PC-3 (cell line): Measurements from ENCODE around the gene NRIP2.

Experiments used
- CTCF ChIP-seq: fragments of 300-600 bp; sonication (generic); conservative IDR thresholded peaks from 2 replicates; pipeline ENCODE4 v1.5.1; 2017; ENCODE audit warnings: antibody characterized with exemption, low read depth, mild to moderate bottlenecking, low read length
- EZH2phosphoT487 ChIP-seq: fragments of 300-600 bp; sonication (generic); IDR thresholded peaks from 2 replicates; pipeline ENCODE4 v1.6.1; 2018; ENCODE audit warnings: mild to moderate bottlenecking, antibody characterized with exemption, low read length, borderline replicate concordance

- TF ChIP-seq CTCF (no peak), EZH2phosphoT487 (no peak)
Observed at GRCh38 chr12:2804393-2805142, 30.3 kb downstream of the NRIP2 start.
